GM12873 (cell line): ENCODE results near the gene PRRT3.

Source experiments
- CTCF ChIP-seq: IDR thresholded peaks from 2 replicates; pipeline ENCODE4 v1.5.1; 2012; ENCODE audit warnings: low read depth, mild to moderate bottlenecking, moderate library complexity, low read length, control low read depth; ENCODE audit not compliant: insufficient read depth; ENCODE audit errors: missing control alignments

Gene PRRT3

GRCh38 chr3:9899289-9899791 lies 52.9 kb downstream of the PRRT3 start:
- no peak for TF ChIP-seq CTCF

GRCh38 chr3:9898467-9899241 lies 53.6 kb downstream of the PRRT3 start:
- no peak for TF ChIP-seq CTCF

- no peak for TF ChIP-seq CTCF
Measured at GRCh38 chr3:9897408-9898372, 54.5 kb downstream of the PRRT3 start.
